CD4-positive, alpha-beta T cell treated with Interleukin-15 for 4 hours (primary cell): ENCODE measurements around the gene RBPJ.
"Not testable (repeated sequence)": the region's sequence is repeated elsewhere in the genome, so short reads cannot be mapped to it uniquely, and the experiment has no call there.

ENCODE experiments used
- DNase-seq: peaks from one replicate; pipeline ENCODE4 v3.0.0-alpha.2; 2020; ENCODE audit warnings: low spot score

RBPJ gene

DNA sequence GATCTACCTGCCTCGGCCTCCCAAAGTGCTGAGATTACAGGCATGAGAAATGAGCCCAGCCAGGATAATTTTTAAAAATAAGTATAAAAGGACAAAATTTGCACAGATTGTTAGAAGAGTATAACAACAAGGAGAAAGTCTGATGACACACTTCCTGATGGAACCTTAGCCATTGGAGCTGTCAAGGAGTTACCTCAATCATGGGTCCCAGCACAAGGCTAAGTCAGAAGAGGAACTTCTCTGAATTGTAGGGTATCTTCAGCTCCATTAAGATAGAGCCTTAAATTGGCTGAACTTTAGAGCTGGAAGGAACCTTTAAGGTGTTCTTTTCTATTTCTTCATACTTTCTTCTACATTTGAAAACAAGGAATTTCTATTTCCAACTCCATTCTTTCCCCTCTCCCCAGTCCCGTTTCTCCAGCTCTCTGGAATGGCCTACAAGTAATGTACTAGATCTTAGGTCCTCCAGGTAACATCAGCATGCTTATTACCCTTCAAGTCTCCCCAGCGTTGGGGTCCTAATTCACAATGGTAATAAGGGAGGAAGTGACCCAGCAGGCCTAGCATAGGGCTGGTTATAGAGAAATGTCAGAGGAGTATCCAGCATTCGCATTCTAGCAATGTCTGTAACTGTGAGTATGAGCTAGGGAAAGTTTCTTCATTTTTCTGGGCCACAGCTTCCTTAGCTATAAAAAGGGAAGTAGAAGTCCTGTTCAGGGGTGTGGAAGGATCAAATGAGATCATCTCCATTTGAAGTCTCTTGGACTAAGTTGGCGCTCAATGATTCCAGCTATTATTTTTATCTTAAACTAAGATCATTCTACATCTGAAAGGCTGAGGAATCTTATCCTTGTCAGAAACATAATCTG, 18.5 kb upstream of the RBPJ start:
- no peak for DNase-seq

- DNase-seq, result no peak
These were observed 17.8 kb upstream of the RBPJ start for GRCh38 chr4:26303008-26303407.

- DNase-seq, result no peak
These were observed 13.6 kb upstream of the RBPJ start for GRCh38 chr4:26307037-26307800.

DNA sequence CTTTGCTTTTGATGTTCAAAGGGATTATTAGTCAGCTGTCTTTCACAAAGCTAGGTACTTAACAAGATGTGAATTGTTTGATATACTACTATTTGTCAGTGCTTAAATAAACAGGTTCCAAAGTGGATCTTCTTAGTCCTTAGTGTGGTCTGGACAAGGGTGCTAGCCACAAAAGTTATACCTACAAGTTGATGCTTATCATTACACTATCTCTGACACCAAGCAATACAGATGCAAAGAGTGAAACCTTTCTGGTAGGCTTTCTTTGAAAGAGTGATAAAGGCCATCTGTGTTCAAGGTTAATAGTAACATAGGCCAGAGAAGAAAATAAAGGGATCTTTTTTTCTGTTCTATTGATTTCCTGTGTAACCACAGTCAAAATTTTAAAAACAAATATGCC, 12.2 kb upstream of the RBPJ start:
- peak; percentile 29 for DNase-seq

GRCh38 chr4:26310264-26310663, 10.6 kb upstream of the RBPJ start:
- no peak for DNase-seq

DNA sequence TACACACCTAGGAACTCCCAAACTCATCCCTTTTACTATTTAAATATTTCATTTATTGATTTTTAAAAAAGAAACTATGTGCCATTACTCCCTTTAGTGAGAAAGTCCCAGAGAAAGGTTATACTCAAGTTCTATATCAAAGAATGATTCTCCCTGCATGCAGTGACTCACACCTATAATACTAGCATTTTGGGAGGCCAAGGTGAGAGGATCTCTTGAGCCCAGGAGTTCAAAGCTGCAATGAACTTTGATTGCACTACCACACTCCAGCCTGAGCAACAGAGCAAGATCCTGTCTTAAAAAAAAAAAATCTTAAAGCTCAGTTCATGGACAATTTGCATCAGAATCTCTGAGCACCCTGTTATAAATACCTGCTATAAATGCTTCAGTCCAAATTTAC, 9.2 kb upstream of the RBPJ start:
- no peak for DNase-seq

DNA sequence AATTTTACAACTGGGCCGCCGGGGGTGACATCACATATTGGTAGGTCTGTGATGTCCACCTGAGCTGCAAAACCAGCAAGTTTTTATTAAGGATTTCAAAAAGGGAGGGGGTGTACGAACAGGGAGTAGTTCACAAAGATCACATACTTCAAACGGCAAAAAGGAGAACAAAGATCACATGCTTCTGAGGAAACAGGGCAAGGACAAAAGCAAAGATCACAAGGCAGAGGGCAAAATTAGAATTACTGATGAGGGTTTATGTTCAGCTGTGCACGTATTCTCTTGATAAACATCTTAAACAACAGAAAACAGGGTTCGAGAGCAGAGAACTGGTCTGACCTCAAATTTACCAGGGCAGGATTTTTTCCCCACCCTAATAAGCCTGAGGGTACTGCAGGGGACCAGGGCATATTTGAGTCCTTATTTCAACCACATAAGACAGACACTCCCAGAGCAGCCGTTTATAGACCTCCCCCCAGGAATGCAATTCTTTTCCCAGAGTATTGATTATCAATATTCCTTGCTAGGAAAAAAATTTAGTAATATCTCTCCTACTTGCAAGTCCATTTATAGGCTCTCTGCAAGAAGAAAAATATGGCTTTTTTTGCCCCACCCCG, 5.4 kb upstream of the RBPJ start:
- not testable (repeated sequence) for DNase-seq

- DNase-seq, result no peak
These were observed 3.0 kb upstream of the RBPJ start for GRCh38 chr4:26317766-26318165.

- peak; percentile 98 for DNase-seq
These were observed 1.3 kb upstream of the RBPJ start for GRCh38 chr4:26319467-26319948.

DNA sequence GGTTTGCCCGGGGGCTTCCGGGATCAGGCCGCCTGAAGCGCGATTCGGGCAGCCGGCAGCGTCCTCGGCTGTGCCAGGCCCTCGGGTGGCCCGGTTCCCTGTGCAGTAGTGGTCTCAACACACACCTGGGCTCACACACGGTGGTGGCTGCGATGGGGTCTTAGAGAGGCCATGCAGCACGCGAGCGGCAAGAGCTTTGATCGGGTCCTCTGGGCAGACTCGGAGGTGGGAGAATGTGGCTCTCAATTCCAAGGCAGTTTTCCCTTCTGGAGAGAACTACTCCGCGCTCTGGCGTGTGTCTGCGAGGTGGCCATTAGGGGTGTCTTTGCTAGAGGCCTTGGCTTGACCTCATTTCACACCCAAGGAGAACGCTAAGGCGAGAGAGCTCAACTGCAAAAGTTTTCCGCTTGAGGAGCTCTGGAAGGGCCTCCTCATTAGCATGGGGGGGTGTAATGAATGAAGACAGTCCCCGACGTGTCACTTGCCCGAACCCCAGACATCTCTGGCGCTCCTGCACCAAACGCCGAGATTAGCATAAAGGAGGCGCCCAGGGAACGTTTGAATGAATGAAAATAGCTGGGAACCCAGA, 771 bp upstream of the RBPJ start:
- DNase-seq, result peak; percentile 49

GRCh38 chr4:26321373-26322221, 783 bp downstream of the RBPJ start:
- no peak for DNase-seq

DNA sequence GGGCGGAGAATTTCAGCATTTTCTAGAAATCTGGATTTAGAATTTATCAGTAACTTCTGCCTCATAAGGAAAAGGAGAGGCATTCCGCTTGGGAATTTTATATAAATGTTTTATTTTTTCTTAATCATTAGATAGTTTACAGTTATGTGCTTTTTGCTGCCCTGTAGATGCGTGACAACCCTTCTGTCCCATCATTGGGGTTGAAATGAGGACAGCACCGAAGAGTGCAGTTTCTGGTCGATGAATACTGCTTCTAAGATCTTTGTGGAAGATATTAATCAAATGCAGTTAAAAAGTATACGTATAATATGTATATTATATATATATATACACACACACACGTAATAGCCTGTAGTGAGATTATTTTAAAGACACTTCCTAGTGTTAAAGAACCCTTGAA, 1.5 kb downstream of the RBPJ start:
- DNase-seq, result no peak

- no peak for DNase-seq
These were observed 3.0 kb downstream of the RBPJ start for GRCh38 chr4:26323821-26324220.

- peak; percentile 71 for DNase-seq
These were observed 4.4 kb downstream of the RBPJ start for GRCh38 chr4:26325191-26325590.

GRCh38 chr4:26326791-26327190, 6.0 kb downstream of the RBPJ start:
- no peak for DNase-seq

- DNase-seq, result peak; percentile 66
These were observed 9.5 kb downstream of the RBPJ start for GRCh38 chr4:26330186-26330787.

- DNase-seq, result no peak
These were observed 10.1 kb downstream of the RBPJ start for GRCh38 chr4:26330946-26331345.

- no peak for DNase-seq
These were observed 10.7 kb downstream of the RBPJ start for GRCh38 chr4:26331380-26331950.

GRCh38 chr4:26334366-26334765, 13.6 kb downstream of the RBPJ start:
- DNase-seq, result no peak

DNA sequence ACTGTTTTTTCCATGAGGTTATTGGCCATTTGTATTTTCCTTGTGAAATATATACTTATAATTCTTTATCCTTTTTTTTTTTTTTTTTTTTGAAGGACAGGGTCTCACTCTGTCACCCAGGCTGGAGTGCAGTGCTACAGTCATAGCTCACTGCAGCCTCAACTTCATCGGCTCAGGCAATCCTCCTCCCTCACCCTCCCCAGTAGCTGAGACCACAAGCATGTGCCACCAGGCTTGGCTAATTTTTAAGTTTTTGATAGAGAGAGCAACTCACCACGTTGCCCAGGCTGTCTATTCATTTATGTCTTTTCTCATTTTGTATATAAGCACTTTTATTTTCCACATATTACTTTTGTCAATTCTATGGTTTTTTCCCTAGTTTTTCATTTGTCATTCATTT, 16.8 kb downstream of the RBPJ start:
- no peak for DNase-seq
